Activated CD4-positive, alpha-beta memory T cell treated with anti-CD3 and anti-CD28 coated beads for 36 hours (primary cell): ENCODE data around the gene FBH1. TPM values are rescaled to one million over a fixed set of nuclear protein-coding genes. Genes with fewer than 3 reads are reported as not detected.

Experiments used
- CTCF ChIA-PET: fragments of 350-600 bp; sonication (Branson Sonifier 250); formaldehyde crosslinking; loops from one replicate; lab custom pipeline; 2021; ENCODE audit warnings: antibody characterized with exemption, inconsistent platforms; lab: Charles Lee
- POLR2A ChIA-PET: fragments of 350-600 bp; sonication (Branson Sonifier 250); formaldehyde crosslinking; loops from one replicate; lab custom pipeline; 2021; ENCODE audit warnings: antibody characterized with exemption; lab: Charles Lee
- DNase-seq: peaks from one replicate; pipeline ENCODE4 v3.0.0-alpha.2; 2020
- H3K27ac Mint-ChIP-seq: one replicate; pipeline ENCODE4 v1.8.0; 2021; ENCODE audit warnings: mixed read lengths
- H3K27me3 Mint-ChIP-seq: one replicate; pipeline ENCODE4 v1.8.0; 2021; ENCODE audit warnings: mixed read lengths
- H3K36me3 Mint-ChIP-seq: one replicate; pipeline ENCODE4 v1.8.0; 2021; ENCODE audit warnings: mixed read lengths
- H3K4me1 Mint-ChIP-seq: one replicate; pipeline ENCODE4 v1.8.0; 2021; ENCODE audit warnings: low read depth, mixed read lengths
- H3K4me3 Mint-ChIP-seq: one replicate; pipeline ENCODE4 v1.8.0; 2021; ENCODE audit warnings: mild to moderate bottlenecking, mixed read lengths
- H3K9me3 Mint-ChIP-seq: one replicate; pipeline ENCODE4 v1.8.0; 2021; ENCODE audit warnings: mixed read lengths
- intact Hi-C: fragments of 100-400 bp; cut with micrococcal nuclease; formaldehyde crosslinking; loops from one replicate; pipeline ENCODE4 v1.15.1; 2023
- total RNA-seq, 2 experiments: library from RNA; stranded (reverse); gene quantifications; one replicate each; pipeline ENCODE4 v1.2.3, GENCODE V29; 2021

Gene FBH1
- total RNA-seq, 2 experiments from 2014 or later: 57.8 to 63.4 TPM

- peaks cover 30% of the 10 kb centered on the region for H3K36me3 Mint-ChIP-seq
- ChIA-PET POLR2A (interaction anchor here (1.1 kb wide), 1 partner anchor 10 kb away, joined by 5 read pairs; no protein-coding TSS in a partner anchor), CTCF (no interaction called here)
- H3K4me1 Mint-ChIP-seq: peaks cover 8% of the 10 kb centered on the region
- no peak overlapping the region for H3K4me3 Mint-ChIP-seq
- H3K27me3 Mint-ChIP-seq: no peaks in the 10 kb centered on the region
- H3K9me3 Mint-ChIP-seq: no peaks in the 10 kb centered on the region
- no peak overlapping the region for H3K27ac Mint-ChIP-seq
- intact Hi-C loops: no loop called here
- DNase-seq: no peak
Observed at GRCh38 chr10:5882961-5883360, 7.1 kb upstream of the FBH1 start.

- ChIA-PET CTCF (interaction anchor here (0.7 kb wide), 1 partner anchor 42 kb away, joined by 3 read pairs; no protein-coding TSS in a partner anchor), POLR2A (no interaction called here)
- intact Hi-C loops: loop anchor here (5.0 kb wide), 1 partner anchor 167 kb away; no protein-coding TSS in a partner anchor
- Mint-ChIP-seq H3K27me3 (no peaks in the 10 kb centered on the region), H3K9me3 (no peaks in the 10 kb centered on the region), H3K36me3 (peaks cover 30% of the 10 kb centered on the region), H3K4me1 (peaks cover 17% of the 10 kb centered on the region), H3K27ac (no peak overlapping the region), H3K4me3 (no peak overlapping the region)
- DNase-seq: no peak
Observed at GRCh38 chr10:5885619-5886018, 4.4 kb upstream of the FBH1 start.

GRCh38 chr10:5887029-5887428, 3.0 kb upstream of the FBH1 start:
- POLR2A ChIA-PET: interaction anchor here (1.6 kb wide), 1 partner anchor 9 kb away, joined by 4 read pairs; no protein-coding TSS in a partner anchor
- intact Hi-C loops: loop anchor here (5.0 kb wide), 1 partner anchor 165 kb away; no protein-coding TSS in a partner anchor
- peaks cover 29% of the 10 kb centered on the region for H3K4me1 Mint-ChIP-seq

GRCh38 chr10:5887641-5888040, 2.4 kb upstream of the FBH1 start:
- Mint-ChIP-seq H3K27ac (no peak overlapping the region), H3K36me3 (peaks cover 32% of the 10 kb centered on the region), H3K27me3 (no peaks in the 10 kb centered on the region), H3K4me3 (no peak overlapping the region), H3K4me1 (peaks cover 35% of the 10 kb centered on the region), H3K9me3 (no peaks in the 10 kb centered on the region)
- intact Hi-C loops: loop anchor here (5.0 kb wide), 1 partner anchor 165 kb away; no protein-coding TSS in a partner anchor
- ChIA-PET POLR2A (interaction anchor here (1.6 kb wide), 1 partner anchor 9 kb away, joined by 4 read pairs; no protein-coding TSS in a partner anchor), CTCF (interaction anchor here (1.2 to 1.6 kb wide), 2 partner anchors 14 to 90 kb away, joined by 3 to 4 read pairs; partner anchors contain the start of gene IL15RA)
- no peak for DNase-seq

More at GRCh38 chr10:5887029-5887428, 3.0 kb upstream of the FBH1 start:
- no peaks in the 10 kb centered on the region for H3K9me3 Mint-ChIP-seq
- no peak overlapping the region for H3K4me3 Mint-ChIP-seq
- H3K36me3 Mint-ChIP-seq: peaks cover 34% of the 10 kb centered on the region
- CTCF ChIA-PET: no interaction called here
- H3K27ac Mint-ChIP-seq: no peak overlapping the region
- no peak for DNase-seq
- no peaks in the 10 kb centered on the region for H3K27me3 Mint-ChIP-seq

- ChIA-PET POLR2A (interaction anchor here (0.6 to 1.6 kb wide), 3 partner anchors 10 to 53 kb away, joined by 3 to 4 read pairs (median 3); no protein-coding TSS in a partner anchor), CTCF (interaction anchor here (1.2 to 1.6 kb wide), 3 partner anchors 15 to 89 kb away, joined by 3 to 5 read pairs (median 4); partner anchors contain the start of gene IL15RA)
- Mint-ChIP-seq H3K9me3 (no peaks in the 10 kb centered on the region), H3K27ac (peak overlapping the region; percentile 29), H3K4me3 (peak overlapping the region; percentile 83), H3K4me1 (peaks cover 39% of the 10 kb centered on the region), H3K27me3 (no peaks in the 10 kb centered on the region), H3K36me3 (peaks cover 26% of the 10 kb centered on the region)
- no peak for DNase-seq
- intact Hi-C loops: loop anchor here (5.0 kb wide), 1 partner anchor 164 kb away; no protein-coding TSS in a partner anchor
Observed at GRCh38 chr10:5888351-5888750, 1.7 kb upstream of the FBH1 start.

GRCh38 chr10:5888843-5889623, 1.0 kb upstream of the FBH1 start:
- intact Hi-C loops: loop anchor here (1.0 to 5.0 kb wide), 2 partner anchors 75 to 163 kb away; no protein-coding TSS in a partner anchor

GRCh38 chr10:5890452-5890915, 441 bp downstream of the FBH1 start:
- Mint-ChIP-seq H3K4me3 (peak overlapping the region; percentile 93), H3K9me3 (no peaks in the 10 kb centered on the region), H3K27ac (peak overlapping the region; percentile 80), H3K27me3 (no peaks in the 10 kb centered on the region), H3K4me1 (peaks cover 56% of the 10 kb centered on the region), H3K36me3 (peaks cover 27% of the 10 kb centered on the region)
- ChIA-PET CTCF (interaction anchor here (0.7 to 1.8 kb wide), 11 partner anchors 16 to 267 kb away, joined by 3 to 7 read pairs (median 4); partner anchors contain the start of genes GDI2 and IL15RA), POLR2A (interaction anchor here (0.9 to 2.4 kb wide), 10 partner anchors 47 to 312 kb away, joined by 3 to 20 read pairs (median 6); partner anchors contain the start of genes GDI2, IL15RA and PFKFB3)
- intact Hi-C loops: loop anchor here (1.0 to 5.0 kb wide), 3 partner anchors 86 to 205 kb away; partner anchors contain the start of genes IL15RA and RBM17
- peak; percentile 61 for DNase-seq

More at GRCh38 chr10:5888843-5889623, 1.0 kb upstream of the FBH1 start:
- peak; percentile 52 for DNase-seq
- Mint-ChIP-seq H3K27ac (peak overlapping the region; percentile 29), H3K4me3 (peak overlapping the region; percentile 83), H3K36me3 (peaks cover 24% of the 10 kb centered on the region), H3K27me3 (no peaks in the 10 kb centered on the region), H3K9me3 (no peaks in the 10 kb centered on the region), H3K4me1 (peaks cover 43% of the 10 kb centered on the region)
- ChIA-PET POLR2A (interaction anchor here (0.6 to 2.4 kb wide), 10 partner anchors 26 to 313 kb away, joined by 3 to 20 read pairs (median 4); partner anchors contain the start of genes GDI2, IL15RA and PFKFB3), CTCF (interaction anchor here (1.1 to 1.8 kb wide), 8 partner anchors 15 to 126 kb away, joined by 3 to 7 read pairs (median 4); partner anchors contain the start of genes GDI2 and IL15RA)

GRCh38 chr10:5891009-5891408, 966 bp downstream of the FBH1 start:
- Mint-ChIP-seq H3K4me1 (peaks cover 61% of the 10 kb centered on the region), H3K36me3 (peaks cover 24% of the 10 kb centered on the region), H3K27me3 (no peaks in the 10 kb centered on the region), H3K27ac (peak overlapping the region; percentile 80), H3K4me3 (peak overlapping the region; percentile 93), H3K9me3 (no peaks in the 10 kb centered on the region)
- ChIA-PET CTCF (interaction anchor here (1.0 to 1.5 kb wide), 4 partner anchors 17 to 268 kb away, joined by 3 to 6 read pairs (median 4); no protein-coding TSS in a partner anchor), POLR2A (interaction anchor here (1.2 to 2.4 kb wide), 4 partner anchors 47 to 115 kb away, joined by 4 to 20 read pairs (median 6); partner anchors contain the start of gene GDI2)
- no peak for DNase-seq
- intact Hi-C loops: loop anchor here (2.0 to 5.0 kb wide), 2 partner anchors 86 to 196 kb away; partner anchors contain the start of genes IL15RA and RBM17

GRCh38 chr10:5892007-5892406, 2.0 kb downstream of the FBH1 start:
- intact Hi-C loops: loop anchor here (5.0 kb wide), 1 partner anchor 195 kb away; the partner anchor contains the start of gene RBM17
- Mint-ChIP-seq H3K9me3 (no peaks in the 10 kb centered on the region), H3K27me3 (no peaks in the 10 kb centered on the region), H3K27ac (peak overlapping the region; percentile 15), H3K4me1 (peaks cover 63% of the 10 kb centered on the region), H3K36me3 (peaks cover 25% of the 10 kb centered on the region), H3K4me3 (peak overlapping the region; percentile 36)
- no peak for DNase-seq
- POLR2A ChIA-PET: no interaction called here
- CTCF ChIA-PET: interaction anchor here (1.2 kb wide), 1 partner anchor 18 kb away, joined by 4 read pairs; no protein-coding TSS in a partner anchor

GRCh38 chr10:5893321-5893720, 3.3 kb downstream of the FBH1 start:
- Mint-ChIP-seq H3K4me1 (peaks cover 54% of the 10 kb centered on the region), H3K27ac (no peak overlapping the region), H3K4me3 (no peak overlapping the region), H3K9me3 (peaks cover 4% of the 10 kb centered on the region), H3K36me3 (peaks cover 35% of the 10 kb centered on the region), H3K27me3 (no peaks in the 10 kb centered on the region)
- intact Hi-C loops: loop anchor here (5.0 kb wide), 1 partner anchor 194 kb away; the partner anchor contains the start of gene RBM17
- POLR2A ChIA-PET: interaction anchor here (0.5 kb wide), 1 partner anchor 80 kb away, joined by 3 read pairs; the partner anchor contains the start of gene GDI2
- CTCF ChIA-PET: no interaction called here
- no peak for DNase-seq

GRCh38 chr10:5894403-5894802, 4.4 kb downstream of the FBH1 start:
- Mint-ChIP-seq H3K4me1 (peaks cover 49% of the 10 kb centered on the region), H3K4me3 (no peak overlapping the region), H3K36me3 (peaks cover 34% of the 10 kb centered on the region), H3K9me3 (peaks cover 4% of the 10 kb centered on the region), H3K27ac (no peak overlapping the region), H3K27me3 (no peaks in the 10 kb centered on the region)
- DNase-seq: no peak
- CTCF ChIA-PET: no interaction called here
- POLR2A ChIA-PET: no interaction called here
- intact Hi-C loops: loop anchor here (5.0 kb wide), 1 partner anchor 193 kb away; the partner anchor contains the start of gene RBM17
